HG03378 (cell line): ENCODE results near the gene CANT1.
"Not testable (repeated sequence)": the region's sequence is repeated elsewhere in the genome, so short reads cannot be mapped to it uniquely, and the experiment has no call there.

Experiments used
- ATAC-seq: cut with Tn5 transposase; IDR thresholded peaks from one replicate; pipeline ENCODE4 v1.9.1; 2021; ENCODE audit warnings: mild to moderate bottlenecking, moderate library complexity; ENCODE audit not compliant: unreplicated experiment

The CANT1 gene

GRCh38 chr17:79028496-79029326 lies 19.1 kb upstream of the CANT1 start:
- no peak for ATAC-seq

GRCh38 chr17:79027925-79028491 lies 18.4 kb upstream of the CANT1 start:
- no peak for ATAC-seq

DNA sequence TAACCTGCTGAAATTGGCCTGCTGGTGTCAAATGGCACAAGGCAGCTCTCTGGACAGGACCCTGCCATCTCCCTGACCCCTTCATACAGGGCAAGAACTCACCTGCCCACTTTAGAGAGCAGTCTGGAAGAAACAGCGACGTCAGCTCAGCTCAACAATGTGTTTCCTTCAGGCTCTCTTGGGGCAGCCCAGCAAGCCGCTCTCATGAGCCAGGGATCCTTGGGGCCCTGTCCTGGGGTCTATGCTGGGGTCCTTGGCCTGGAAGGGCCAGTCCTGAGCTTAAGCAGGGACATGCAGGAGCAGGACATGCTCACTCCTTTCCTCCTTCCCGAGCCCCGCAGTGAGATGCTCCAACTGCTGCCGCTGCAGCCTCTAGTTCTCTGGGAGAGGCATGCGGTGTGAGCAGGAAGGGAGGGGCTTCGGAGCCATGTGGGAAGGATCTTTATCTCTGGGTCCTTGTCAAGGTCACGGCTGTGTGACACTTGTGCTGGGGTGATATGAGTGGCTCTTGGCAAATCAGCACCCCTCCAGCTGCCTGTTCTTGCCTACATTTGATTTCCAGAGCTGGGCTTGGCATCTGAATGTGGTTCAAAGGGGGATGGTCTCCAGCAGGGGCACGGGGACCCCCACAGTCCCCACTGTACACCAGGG lies 17.8 kb upstream of the CANT1 start:
- ATAC-seq, result no peak

DNA sequence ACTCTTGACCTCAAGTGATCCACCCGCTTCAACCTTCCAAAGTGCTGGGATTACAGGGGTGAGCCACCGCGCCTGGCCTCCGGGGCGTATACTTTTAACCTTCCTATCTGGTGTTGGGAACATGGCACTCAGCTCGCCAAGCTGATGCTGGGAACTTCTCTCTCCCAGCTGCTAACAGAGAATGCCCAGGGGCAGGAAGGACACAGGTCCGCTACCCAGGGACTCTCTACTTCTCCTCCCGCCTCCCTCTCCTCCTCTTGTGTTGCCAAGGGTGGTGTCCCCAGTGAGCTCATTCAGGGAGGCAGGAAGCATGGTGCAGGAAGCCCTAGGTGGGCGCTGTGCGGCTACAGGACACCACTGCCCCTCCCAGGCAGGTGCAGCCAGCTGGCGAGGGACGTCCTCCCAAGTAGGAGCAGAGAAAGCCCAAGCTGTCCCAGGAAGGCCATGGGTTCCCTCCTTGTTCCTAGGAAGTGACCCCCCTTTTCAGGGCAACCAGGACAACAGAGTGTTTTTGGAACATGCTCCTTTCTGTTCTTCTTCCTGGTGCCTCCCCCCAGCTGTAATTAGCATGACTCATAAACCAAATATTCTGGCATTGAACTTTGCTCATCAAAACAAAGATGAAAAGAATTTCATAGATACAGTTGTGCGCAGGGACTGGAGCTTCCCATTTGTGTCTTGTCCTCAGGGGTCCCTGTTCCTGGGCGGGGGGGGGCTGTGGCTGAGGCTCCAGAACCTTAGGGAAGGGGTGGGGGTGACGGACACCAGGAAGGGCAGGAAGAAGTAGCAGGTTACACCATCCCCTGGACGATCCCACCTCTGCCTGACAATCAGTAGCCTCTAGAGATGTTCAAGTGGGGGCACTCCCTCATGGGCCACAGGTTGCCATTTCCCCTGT lies 17.1 kb upstream of the CANT1 start:
- ATAC-seq, result no peak

GRCh38 chr17:79024901-79025737 lies 15.6 kb upstream of the CANT1 start:
- no peak for ATAC-seq

DNA sequence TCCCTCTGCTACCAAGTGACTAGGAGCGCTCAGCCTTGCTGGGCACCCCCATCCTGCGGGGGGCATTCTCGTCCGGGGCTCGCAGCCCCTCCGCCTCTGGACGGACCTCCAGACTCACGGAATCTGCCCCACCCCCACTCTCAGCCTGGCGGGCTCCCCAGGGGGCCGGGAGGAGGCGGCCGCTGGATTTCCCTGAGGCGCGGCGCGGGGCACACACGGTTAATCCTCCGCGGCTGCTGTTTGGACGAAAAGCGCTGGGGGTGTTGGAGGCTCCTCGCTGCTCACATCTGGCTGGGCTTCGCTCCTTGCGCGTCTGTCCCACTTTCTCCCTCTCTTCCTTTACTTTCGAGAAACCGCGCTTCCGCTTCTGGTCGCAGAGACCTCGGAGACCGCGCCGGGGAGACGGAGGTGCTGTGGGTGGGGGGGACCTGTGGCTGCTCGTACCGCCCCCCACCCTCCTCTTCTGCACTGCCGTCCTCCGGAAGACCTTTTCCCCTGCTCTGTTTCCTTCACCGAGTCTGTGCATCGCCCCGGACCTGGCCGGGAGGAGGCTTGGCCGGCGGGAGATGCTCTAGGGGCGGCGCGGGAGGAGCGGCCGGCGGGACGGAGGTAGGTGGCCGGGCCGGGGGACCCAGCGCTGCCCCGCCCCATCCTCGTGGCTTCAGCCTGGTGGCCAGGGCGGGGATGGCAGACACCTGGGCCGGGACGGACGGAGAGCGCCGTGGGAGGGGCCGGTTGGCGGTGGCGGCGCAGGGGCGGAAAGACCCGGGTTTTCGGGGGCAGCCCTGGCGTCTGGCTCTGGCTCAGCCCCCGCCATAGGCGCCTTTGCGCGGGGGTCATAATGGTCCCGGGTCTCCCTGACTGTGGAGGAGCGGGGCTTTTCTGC lies 14.6 kb upstream of the CANT1 start, which contains the start of gene C1QTNF1:
Gene C1QTNF1, plus strand, starts transcription at position 284 of the 886 bp plus-strand sequence. CDS start 19,800 bp downstream, outside the sequence.
- ATAC-seq, result no peak

GRCh38 chr17:79023180-79023705 lies 13.7 kb upstream of the CANT1 start:
- ATAC-seq, result no peak

DNA sequence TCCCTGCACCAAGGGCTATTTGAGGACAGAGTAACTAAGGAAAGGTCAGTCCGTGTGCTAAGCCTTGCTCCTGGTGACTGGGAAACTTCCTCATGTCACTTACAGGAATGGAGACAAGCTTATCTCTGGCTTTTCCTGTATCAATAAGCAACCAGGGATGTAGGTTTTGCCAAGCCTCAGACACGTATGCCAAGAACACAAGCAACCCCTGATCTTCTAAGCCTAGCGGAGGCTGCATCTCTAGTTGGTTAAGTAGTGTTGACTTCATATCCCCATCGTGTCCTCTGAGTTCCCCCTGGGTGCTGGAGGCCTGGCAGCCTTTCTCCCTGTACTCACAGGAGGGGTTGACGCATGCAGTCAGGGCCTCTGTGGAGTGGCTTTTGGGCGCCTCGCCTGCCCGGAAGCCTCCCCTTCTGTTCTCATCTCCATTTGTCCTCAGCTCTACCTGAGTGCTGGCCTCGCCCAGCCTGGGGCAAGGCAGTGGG lies 13.0 kb upstream of the CANT1 start:
- no peak for ATAC-seq

- ATAC-seq, result not testable (repeated sequence)
Measured at GRCh38 chr17:79021929-79022328, 12.4 kb upstream of the CANT1 start.

DNA sequence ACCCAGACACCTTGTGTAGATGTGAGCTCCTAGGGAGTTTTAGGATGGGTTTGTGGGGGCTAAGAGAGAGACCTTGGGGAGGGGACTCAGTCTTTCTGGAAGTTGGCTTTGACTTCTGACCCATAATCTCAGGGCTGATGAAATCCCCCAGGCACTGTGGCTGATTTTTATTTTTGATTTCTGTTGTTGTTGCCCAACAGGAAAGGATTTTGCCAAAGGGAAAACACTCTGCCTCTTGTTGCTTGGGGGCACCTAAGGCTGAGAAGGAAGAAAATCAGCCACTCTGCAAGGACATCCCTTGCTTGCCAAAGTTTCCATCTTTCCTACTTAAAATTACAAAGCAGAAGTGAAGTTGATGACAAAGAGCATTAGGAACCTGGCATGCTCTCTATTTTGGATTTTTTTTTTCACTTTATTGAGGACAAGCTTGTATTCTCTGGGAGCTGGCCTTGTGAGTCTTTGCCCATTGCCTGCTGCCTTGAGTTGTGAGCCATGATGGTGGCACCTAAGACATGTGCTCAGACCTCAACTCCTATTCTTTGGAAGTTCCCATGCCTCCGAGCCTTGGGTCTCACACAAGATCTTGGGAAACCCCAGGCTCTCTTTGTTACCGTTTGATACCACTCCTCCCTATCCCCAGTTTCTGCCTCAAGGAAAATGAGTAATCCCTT lies 11.2 kb upstream of the CANT1 start:
- no peak for ATAC-seq

DNA sequence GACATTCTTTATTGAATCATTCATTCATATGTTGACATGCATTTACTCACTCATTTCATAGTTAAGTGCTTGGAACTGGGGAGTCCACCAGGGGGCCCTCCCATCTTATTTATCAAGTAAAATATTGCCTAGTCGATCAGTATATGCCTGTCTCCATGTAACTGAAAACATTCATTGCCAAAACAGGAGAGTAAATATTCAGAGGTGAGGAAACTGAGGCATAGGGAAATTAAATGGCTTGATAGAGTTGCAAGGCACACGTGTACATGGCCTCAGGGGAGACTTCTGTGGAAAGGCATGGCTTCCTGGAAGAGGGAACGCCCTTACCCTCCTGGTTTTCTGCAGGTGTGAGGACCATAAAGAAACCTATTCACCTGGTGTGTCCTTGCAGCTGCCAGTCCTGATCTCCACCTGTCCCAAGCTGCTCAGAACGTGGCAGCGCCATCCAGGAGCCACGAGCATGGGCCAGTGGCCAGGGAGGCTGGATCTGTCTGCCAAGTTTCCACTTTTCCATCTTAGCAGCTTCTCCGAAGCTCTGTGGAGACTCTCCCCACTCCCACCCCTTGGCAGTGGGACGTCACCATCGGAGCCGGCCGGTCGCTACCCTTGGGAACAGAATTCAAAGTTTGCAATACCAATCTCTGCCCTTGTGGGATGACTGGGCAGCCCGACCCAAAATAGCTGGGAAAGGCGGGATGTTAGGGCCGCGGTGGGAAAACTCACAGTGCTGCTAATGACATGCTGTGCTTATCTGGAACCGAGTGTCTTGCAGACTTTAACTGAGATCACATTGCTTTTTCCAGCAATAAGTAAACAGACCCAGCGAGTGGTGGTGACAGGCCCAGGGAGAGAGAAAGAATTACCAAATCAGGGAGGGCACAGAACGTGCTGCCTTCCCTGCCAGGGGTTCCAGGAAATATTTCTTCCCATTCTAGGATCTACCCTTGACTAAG lies 10.3 kb upstream of the CANT1 start:
- no peak for ATAC-seq

DNA sequence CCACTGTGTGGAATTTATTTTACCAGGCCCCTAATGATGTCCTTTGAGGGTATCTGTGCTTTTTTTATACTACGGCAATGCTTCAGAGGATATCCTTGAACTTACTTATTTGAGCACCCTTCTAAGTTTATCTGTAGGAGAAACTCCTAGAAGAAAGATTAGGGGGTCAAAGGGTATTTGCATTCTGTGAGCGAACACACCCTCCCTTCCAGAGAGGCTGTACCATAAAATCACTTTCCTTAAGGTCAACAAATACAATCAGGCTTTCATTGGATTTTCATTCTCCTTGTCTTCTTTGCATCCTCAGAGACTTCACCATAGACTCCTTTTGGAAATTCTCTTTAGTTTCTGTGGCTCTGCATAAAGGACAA lies 9.7 kb upstream of the CANT1 start:
- ATAC-seq, result no peak

DNA sequence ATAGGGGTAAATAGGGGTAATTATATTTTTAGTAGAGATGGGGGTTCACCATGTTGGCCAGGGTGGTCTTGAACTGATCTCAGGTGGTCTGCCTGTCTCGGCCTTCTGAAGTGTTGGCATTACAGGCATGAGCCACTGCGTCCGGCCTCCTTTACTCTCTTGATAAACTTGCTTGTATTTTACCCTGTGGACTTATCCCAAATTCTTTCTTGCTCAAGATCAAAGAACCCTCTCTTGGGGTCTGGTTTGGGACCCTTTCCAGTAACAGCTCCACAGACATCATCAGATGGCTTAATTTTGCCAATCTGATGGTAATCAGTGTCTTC lies 8.8 kb upstream of the CANT1 start:
- ATAC-seq, result no peak

DNA sequence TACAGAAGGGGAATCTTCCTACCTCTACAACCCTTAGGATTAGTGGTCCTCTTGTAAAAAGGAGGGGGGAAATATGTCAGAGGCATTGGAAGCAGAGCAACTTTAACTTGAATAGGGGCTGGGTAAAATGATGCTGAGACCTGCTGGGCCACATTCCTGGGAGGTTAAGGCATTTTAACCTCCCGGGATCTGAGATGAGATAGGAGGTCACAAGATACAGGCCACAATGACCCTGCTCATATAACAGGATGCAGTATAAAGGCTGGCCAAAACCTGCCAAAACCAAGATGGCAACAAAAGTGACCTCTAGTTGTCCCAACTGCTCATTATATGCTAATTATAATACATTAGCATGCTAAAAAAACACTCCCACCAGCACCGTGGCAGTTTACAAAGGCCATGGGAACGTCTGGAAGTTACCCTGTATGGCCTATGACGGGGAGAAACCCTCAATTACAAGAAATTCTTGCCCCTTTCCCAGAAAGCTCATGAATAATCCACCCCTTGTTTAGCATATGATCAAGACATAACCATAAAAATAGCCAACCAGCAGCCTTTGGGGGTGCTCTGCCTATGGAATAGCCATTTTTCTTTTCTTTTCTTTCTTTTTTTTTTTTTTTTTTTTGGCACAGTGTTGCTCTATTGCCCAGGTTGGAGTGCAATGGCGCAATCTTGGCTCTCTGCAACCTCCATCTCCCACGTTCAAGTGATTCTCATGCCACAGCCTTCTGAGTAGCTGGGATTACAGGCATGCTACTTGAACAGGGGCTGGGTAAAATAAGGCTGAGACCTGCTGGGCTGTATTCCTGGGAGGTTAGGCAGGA lies 8.2 kb upstream of the CANT1 start:
- ATAC-seq, result no peak

DNA sequence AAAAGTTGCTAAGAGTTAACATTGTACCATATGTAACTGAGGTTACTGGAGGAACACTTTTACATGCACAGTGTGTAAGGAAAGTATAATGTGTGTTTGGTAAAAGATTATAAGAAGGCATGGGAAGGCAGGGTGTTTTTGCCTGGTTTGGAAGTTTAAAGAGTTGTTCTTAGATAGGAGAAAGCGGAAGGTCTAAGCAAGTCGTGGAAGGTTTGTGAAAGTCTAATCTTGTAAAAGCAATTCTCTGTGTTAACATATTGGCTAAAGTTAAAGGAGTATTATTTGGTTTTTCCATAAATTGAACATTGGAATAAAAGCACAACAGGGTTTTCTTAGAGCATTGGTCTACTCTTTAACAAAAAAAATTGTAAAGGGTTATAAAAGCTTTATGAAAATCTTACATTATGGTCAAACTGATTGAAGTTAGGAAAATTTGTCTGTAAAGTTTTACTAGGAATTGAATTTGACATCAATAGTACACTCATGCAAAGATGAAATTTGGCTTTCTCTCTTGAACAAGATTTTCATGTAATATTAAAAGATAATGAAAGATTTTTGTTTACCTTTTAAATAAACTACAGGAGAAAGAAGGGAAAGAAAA lies 4.7 kb upstream of the CANT1 start:
- no peak for ATAC-seq

- no peak for ATAC-seq
Measured at GRCh38 chr17:79012563-79013134, 3.1 kb upstream of the CANT1 start.
